Cardiac muscle cell (in vitro differentiated cells and primary cell): ENCODE data around the gene IST1. TPM values are rescaled to one million over a fixed set of nuclear protein-coding genes. Genes with fewer than 3 reads are reported as not detected.
A peak's percentile ranks its signal among the peaks of the same experiment; 100 is the strongest.

Experiments used
- DNase-seq, 2 donors: peaks; one replicate each; pipeline versions ENCODE4 v3.0.0 to v3.0.0-alpha.2; 2010 to 2017; ENCODE audit warnings: low read depth in 1 of 2, low spot score in 1 of 2
- H3K27ac ChIP-seq: fragments of 200-600 bp; sonication (generic); 2 replicates; pipeline ENCODE4 v1.5.1; 2016
- H3K27me3 ChIP-seq: fragments of 200-600 bp; sonication (generic); 2 replicates; pipeline ENCODE4 v1.6.0; 2016; ENCODE audit warnings: control low read depth
- H3K36me3 ChIP-seq: fragments of 200-600 bp; sonication (generic); 2 replicates; pipeline ENCODE4 v1.5.1; 2016; ENCODE audit warnings: control low read depth
- H3K4me1 ChIP-seq: fragments of 200-600 bp; sonication (generic); 2 replicates; pipeline ENCODE4 v1.8.1; 2017; ENCODE audit warnings: low read depth, mild to moderate bottlenecking, mixed run types
- H3K4me3 ChIP-seq: fragments of 200-600 bp; sonication (generic); 2 replicates; pipeline ENCODE4 v1.5.1; 2016; ENCODE audit warnings: mild to moderate bottlenecking
- H3K9me3 ChIP-seq: fragments of 200-600 bp; sonication (generic); 2 replicates; pipeline ENCODE4 v1.5.1; 2017; ENCODE audit warnings: low read depth, mild to moderate bottlenecking, control low read depth
- CTCF ChIP-seq: IDR thresholded peaks from 2 replicates; pipeline ENCODE4 v1.5.1; 2012; ENCODE audit warnings: low read depth, mild to moderate bottlenecking, low read length
- polyA plus RNA-seq: library from polyadenylated mRNA; unstranded; fragments of >200 nt; fragmentation: Nextera tagmentation; extraction: Ambion mirVana; gene quantifications from 2 replicates; pipeline ENCODE4 v1.2.1, GENCODE V29; 2016
- total RNA-seq: library from RNA; depleted of rRNA; stranded (reverse); fragments of >200 nt; gene quantifications from 2 replicates; pipeline ENCODE4 v1.2.3, GENCODE V29; 2016

The IST1 gene
- total and polyA plus RNA-seq, 2 experiments from 2014 or later = 164 to 248 TPM

- peaks cover 84% of the 10 kb centered on the region for H3K36me3 ChIP-seq
- peak in 1 of 2 donors; percentile 73 for DNase-seq
- H3K9me3 ChIP-seq = no peaks in the 10 kb centered on the region
- no peak for TF ChIP-seq CTCF
- H3K27ac ChIP-seq = peak overlapping the region; percentile 28
- H3K27me3 ChIP-seq = no peaks in the 10 kb centered on the region
- no peak overlapping the region for H3K4me3 ChIP-seq
- H3K4me1 ChIP-seq = peaks cover 17% of the 10 kb centered on the region
Measured at GRCh38 chr16:71923941-71924690, 28.8 kb downstream of the IST1 start.

- H3K4me1 ChIP-seq = peaks cover 23% of the 10 kb centered on the region
- peak overlapping the region; percentile 28 for H3K27ac ChIP-seq
- peaks cover 80% of the 10 kb centered on the region for H3K36me3 ChIP-seq
- no peak overlapping the region for H3K4me3 ChIP-seq
- no peak for TF ChIP-seq CTCF
- H3K9me3 ChIP-seq = no peaks in the 10 kb centered on the region
- no peak for DNase-seq
- H3K27me3 ChIP-seq = no peaks in the 10 kb centered on the region
Measured at GRCh38 chr16:71924710-71925109, 29.4 kb downstream of the IST1 start.

GRCh38 chr16:71927383-71927782 is 32.1 kb downstream of the IST1 start:
- DNase-seq = peak; percentile 38 to 95
- Histone ChIP-seq H3K27me3 (no peaks in the 10 kb centered on the region), H3K4me1 (peaks cover 35% of the 10 kb centered on the region), H3K9me3 (no peaks in the 10 kb centered on the region), H3K27ac (peak overlapping the region; percentile 92), H3K36me3 (peaks cover 70% of the 10 kb centered on the region), H3K4me3 (no peak overlapping the region)
- no peak for TF ChIP-seq CTCF

- Histone ChIP-seq H3K9me3 (no peaks in the 10 kb centered on the region), H3K36me3 (peaks cover 66% of the 10 kb centered on the region), H3K4me1 (peaks cover 35% of the 10 kb centered on the region), H3K27me3 (no peaks in the 10 kb centered on the region), H3K4me3 (no peak overlapping the region), H3K27ac (peak overlapping the region; percentile 92)
- no peak for TF ChIP-seq CTCF
- DNase-seq = no peak
Measured at GRCh38 chr16:71927787-71928186, 32.5 kb downstream of the IST1 start.

GRCh38 chr16:71929048-71929447 is 33.7 kb downstream of the IST1 start:
- Histone ChIP-seq H3K36me3 (peaks cover 53% of the 10 kb centered on the region), H3K27ac (peak overlapping the region; percentile 92)
- no peak for TF ChIP-seq CTCF

More at GRCh38 chr16:71929048-71929447, 33.7 kb downstream of the IST1 start:
- no peak overlapping the region for H3K4me3 ChIP-seq
- peaks cover 41% of the 10 kb centered on the region for H3K4me1 ChIP-seq
- peak; percentile 42 to 69 for DNase-seq
- H3K27me3 ChIP-seq = no peaks in the 10 kb centered on the region
- no peaks in the 10 kb centered on the region for H3K9me3 ChIP-seq
